ENCODE results near the gene DPYSL5.

- TF ChIP-seq, protein P1, sequence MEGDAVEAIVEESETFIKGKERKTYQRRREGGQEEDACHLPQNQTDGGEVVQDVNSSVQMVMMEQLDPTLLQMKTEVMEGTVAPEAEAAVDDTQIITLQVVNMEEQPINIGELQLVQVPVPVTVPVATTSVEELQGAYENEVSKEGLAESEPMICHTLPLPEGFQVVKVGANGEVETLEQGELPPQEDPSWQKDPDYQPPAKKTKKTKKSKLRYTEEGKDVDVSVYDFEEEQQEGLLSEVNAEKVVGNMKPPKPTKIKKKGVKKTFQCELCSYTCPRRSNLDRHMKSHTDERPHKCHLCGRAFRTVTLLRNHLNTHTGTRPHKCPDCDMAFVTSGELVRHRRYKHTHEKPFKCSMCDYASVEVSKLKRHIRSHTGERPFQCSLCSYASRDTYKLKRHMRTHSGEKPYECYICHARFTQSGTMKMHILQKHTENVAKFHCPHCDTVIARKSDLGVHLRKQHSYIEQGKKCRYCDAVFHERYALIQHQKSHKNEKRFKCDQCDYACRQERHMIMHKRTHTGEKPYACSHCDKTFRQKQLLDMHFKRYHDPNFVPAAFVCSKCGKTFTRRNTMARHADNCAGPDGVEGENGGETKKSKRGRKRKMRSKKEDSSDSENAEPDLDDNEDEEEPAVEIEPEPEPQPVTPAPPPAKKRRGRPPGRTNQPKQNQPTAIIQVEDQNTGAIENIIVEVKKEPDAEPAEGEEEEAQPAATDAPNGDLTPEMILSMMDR (IDR thresholded peaks at IDR 0.05; ENCODE audit: borderline replicate concordance, extremely low read depth, low read length, poor library complexity, severe bottlenecking) = no peak
- no peak for TF ChIP-seq EZH2 (IDR thresholded peaks at IDR 0.05; ENCODE audit: borderline replicate concordance, low read depth, low read length, severe bottlenecking)
These were observed 28.3 kb downstream of the DPYSL5 start for GRCh38 chr2:26876260-26876659.

All from DND-41 (cell line).